HepG2 (cell line): ENCODE measurements around the gene RALB. TPM values are rescaled to one million over a fixed set of nuclear protein-coding genes. Genes with fewer than 3 reads are reported as not detected.
"Not testable (repeated sequence)": the region's sequence is repeated elsewhere in the genome, so short reads cannot be mapped to it uniquely, and the experiment has no call there.

ENCODE experiments used
- ATAC-seq: fragments of 200-7000 bp; cut with Tn5 transposase; 3 replicates; pipeline ENCODE4 v1.9.1; 2020; ENCODE audit warnings: mild to moderate bottlenecking, moderate library complexity
- BruUV-seq: library from RNA; stranded (reverse); fragments of 400-500 nt; replicated peaks from 2 replicates; lab custom pipeline; 2021; lab: Mats Ljungman, UMichigan
- CTCF ChIA-PET: fragments of 300-600 bp; formaldehyde crosslinking; extraction: SDS; loops from one replicate; lab custom pipeline; 2021; ENCODE audit warnings: low total read pairs, inconsistent platforms, low intra/inter-chr PET ratio; lab: Yijun Ruan, JAX
- POLR2A ChIA-PET: fragments of 350-600 bp; sonication (Branson Sonifier 250); formaldehyde crosslinking; loops from one replicate; lab custom pipeline; 2020; ENCODE audit warnings: antibody characterized with exemption, inconsistent platforms; lab: Yijun Ruan, JAX
- DNase-seq: peaks from one replicate; pipeline ENCODE4 v3.0.0-alpha.2; 2015; ENCODE audit warnings: low spot score
- FAIRE-seq: peaks from 3 replicates; lab custom pipeline; 2011; peaks lifted over from hg19 to GRCh38; lab: Jason Lieb, UNC
- H2AFZ ChIP-seq: one replicate; pipeline ENCODE4 v1.6.1; 2011; ENCODE audit warnings: low read length, inconsistent platforms
- H3K27ac ChIP-seq: fragments of 300-600 bp; 3 replicates; pipeline ENCODE4 v1.8.0; 2011; ENCODE audit warnings: mixed run types, mild to moderate bottlenecking, mixed read lengths, low read length, inconsistent platforms; ENCODE audit not compliant: insufficient read depth; ENCODE audit errors: extremely low read length
- H3K27me3 ChIP-seq, 2 experiments: fragments of 200-600 bp in 1 of 2; 2 replicates in 1 of 2; 3 replicates in 1 of 2; pipeline versions ENCODE4 v1.6.0 to v1.8.0; 2011; ENCODE audit warnings: low read length in 2 of 2, mild to moderate bottlenecking in 2 of 2, moderate library complexity in 2 of 2, inconsistent platforms in 1 of 2; ENCODE audit not compliant: insufficient read depth in 2 of 2, control insufficient read depth in 1 of 2
- H3K36me3 ChIP-seq, 2 experiments: fragments of 200-600 bp in 1 of 2; replicated peaks in 1 of 2; 2 replicates in 1 of 2; 3 replicates in 1 of 2; pipeline versions ENCODE4 v1.5.1 to v1.8.0; 2011; ENCODE audit warnings: low read length in 2 of 2, inconsistent platforms in 1 of 2; ENCODE audit not compliant: insufficient read depth in 2 of 2, control insufficient read depth in 1 of 2
- H3K4me1 ChIP-seq: 2 replicates; pipeline ENCODE4 v1.5.1; 2012; ENCODE audit warnings: low read length, inconsistent platforms; ENCODE audit not compliant: insufficient read depth
- H3K4me2 ChIP-seq: 2 replicates; pipeline ENCODE4 v1.6.0; 2011; ENCODE audit warnings: low read depth, low read length, inconsistent platforms
- H3K4me3 ChIP-seq, 3 experiments: fragments of 200-600 bp in 1 of 3; sonication (generic), shearing (Covaris generic) in 1 of 3; replicated peaks in 1 of 3; 2 replicates each; pipeline ENCODE4 v1.5.1; 2011 to 2016; ENCODE audit warnings: low read length in 3 of 3, inconsistent platforms in 2 of 3, low read depth in 2 of 3, mild to moderate bottlenecking in 2 of 3, control low read depth in 1 of 3, mixed read lengths in 1 of 3; ENCODE audit not compliant: insufficient read depth in 1 of 3
- H3K79me2 ChIP-seq: one replicate; pipeline ENCODE4 v1.6.1; 2011; ENCODE audit warnings: low read length, inconsistent platforms; ENCODE audit not compliant: insufficient read depth
- H3K9ac ChIP-seq: 2 replicates; pipeline ENCODE4 v1.6.0; 2011; ENCODE audit warnings: mild to moderate bottlenecking, low read depth, low read length, inconsistent platforms; ENCODE audit not compliant: insufficient read depth
- H3K9me3 ChIP-seq: 2 replicates; pipeline ENCODE4 v1.5.1; 2012; ENCODE audit warnings: mild to moderate bottlenecking, low read length
- H4K20me1 ChIP-seq: 2 replicates; pipeline ENCODE4 v1.6.0; 2011; ENCODE audit warnings: inconsistent platforms, mild to moderate bottlenecking, low read length, moderate library complexity; ENCODE audit not compliant: insufficient read depth
- CEBPB ChIP-seq: IDR thresholded peaks from 2 replicates; pipeline ENCODE4 v1.6.1; 2011; ENCODE audit warnings: low read depth, low read length, improper control_type of control experiment, borderline replicate concordance
- EEA1 ChIP-seq: sonication (generic); formaldehyde crosslinking; IDR thresholded peaks from 2 replicates; pipeline ENCODE4 v1.5.1; 2020; ENCODE audit warnings: mild to moderate bottlenecking, missing genetic modification reagents, borderline replicate concordance
- HNRNPK ChIP-seq: fragments of 200-400 bp; formaldehyde crosslinking; IDR thresholded peaks from 2 replicates; pipeline ENCODE4 v1.6.1; 2018; ENCODE audit warnings: low read length, low read depth, moderate library complexity, mild to moderate bottlenecking; ENCODE audit not compliant: poor library complexity, severe bottlenecking
- PCBP1 ChIP-seq: fragments of 200-400 bp; formaldehyde crosslinking; IDR thresholded peaks from 2 replicates; pipeline ENCODE4 v1.6.1; 2017; ENCODE audit warnings: mild to moderate bottlenecking, low read depth, low read length, borderline replicate concordance
- PCBP2 ChIP-seq: fragments of 200-400 bp; formaldehyde crosslinking; optimal IDR thresholded peaks from 2 replicates; pipeline ENCODE3; 2018; ENCODE audit warnings: low read length, low read depth; ENCODE audit not compliant: poor library complexity, severe bottlenecking
- PHF21A ChIP-seq: sonication (generic); formaldehyde crosslinking; IDR thresholded peaks from 2 replicates; pipeline ENCODE4 v1.5.0; 2020; ENCODE audit warnings: mild to moderate bottlenecking, missing genetic modification reagents
- ZBTB8A ChIP-seq: sonication (generic); formaldehyde crosslinking; IDR thresholded peaks from 2 replicates; pipeline ENCODE4 v1.4.0; 2020; ENCODE audit warnings: mild to moderate bottlenecking, low read depth, missing genetic modification reagents, borderline replicate concordance
- WGBS: methylation state at CpG from one replicate; pipeline ENCODE4 v1.1.6; 2017; ENCODE audit warnings: low lambda C conversion rate; 5-methylcytosine and 5-hydroxymethylcytosine counted together
- in situ Hi-C: cut with HindIII; loops from 2 replicates; pipeline ENCODE4 v1.10.0; 2017; ENCODE audit warnings: low pct_unique_long_range_greater_than_20kb; ENCODE audit not compliant: extremely low pct_ligation_motif_present
- intact Hi-C: fragments of 100-400 bp; cut with micrococcal nuclease; formaldehyde crosslinking; loops from one replicate; pipeline ENCODE4 v1.10.0; 2022; ENCODE audit not compliant: unreplicated experiment
- polyA plus RNA-seq, 8 experiments: library from polyadenylated mRNA; depleted of rRNA in 3 of 8; stranded (reverse) in 7 of 8; unstranded in 1 of 8; fragments of >200 nt; fragmentation: Illumina TruSeq in 4 of 8; extraction: Trizol in 4 of 8; gene quantifications; 2 replicates each; pipeline versions ENCODE4 v1.2.1 to v1.2.3, GENCODE V29; 2011 to 2016; ENCODE audit warnings: low read depth in 4 of 8, missing spikeins in 1 of 8, mixed read lengths in 1 of 8; ENCODE audit not compliant: insufficient read depth in 1 of 8
- total RNA-seq, 5 experiments: library from RNA; depleted of rRNA; stranded (reverse); fragments of >200 nt; fragmentation: Illumina TruSeq; extraction: Trizol; gene quantifications; 2 replicates each; pipeline ENCODE4 v1.2.3, GENCODE V29; 2016; ENCODE audit warnings: low read depth in 1 of 5

RALB gene
- total and polyA plus RNA-seq, 2 of the 13 experiments (the other 11 are each of a cell fraction or from before 2014, with no cell fraction given) = 37.8 to 43.2 TPM

DNA sequence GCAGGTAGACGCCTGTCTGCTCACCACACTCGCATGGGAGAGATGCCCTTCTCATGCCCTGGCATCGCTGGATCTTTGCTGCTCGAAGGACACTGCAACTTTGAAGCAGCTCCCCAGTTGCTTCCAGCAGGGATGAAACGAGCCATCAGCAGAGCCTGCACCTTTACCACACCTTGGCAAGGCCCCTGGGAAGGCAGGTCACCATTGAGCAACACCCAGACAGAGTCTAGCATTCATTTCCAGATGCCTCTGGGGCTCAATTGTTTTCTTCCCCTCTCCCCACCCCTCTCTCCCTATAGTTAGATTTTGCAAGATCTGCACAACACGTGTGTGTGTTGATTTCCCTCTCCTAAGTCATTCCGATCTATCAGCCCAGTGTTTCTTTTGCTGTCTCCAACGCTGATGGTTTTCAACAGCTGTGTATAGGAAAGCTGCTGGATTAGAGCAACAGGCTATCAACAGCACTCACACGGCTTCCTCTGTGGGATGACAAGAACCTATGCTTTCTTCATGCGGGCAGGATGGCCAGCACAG is 67.7 kb downstream of the RALB start:
- no peaks in the 10 kb centered on the region for H4K20me1 ChIP-seq
- BruUV-seq = no TSS peak
- intact Hi-C loops = no loop called here
- no peaks in the 10 kb centered on the region for H3K9me3 ChIP-seq
- no peak for TF ChIP-seq ZBTB8A (CRISPR knock-in tag)
- no peak for TF ChIP-seq PHF21A (CRISPR knock-in tag)
- no peak for TF ChIP-seq EEA1 (CRISPR knock-in tag)
- TF ChIP-seq CEBPB = peak; percentile 38; the same call in 1 of the 2 replicates
- FAIRE-seq (no peak), DNase-seq (no peak), ATAC-seq (no peak; the same call in 2 of the 3 replicates)
- no peak overlapping the region for H3K4me3 ChIP-seq
- in situ Hi-C loops = no loop called here
- ChIA-PET CTCF (no interaction called here), POLR2A (no interaction called here)
- H3K27me3 ChIP-seq = peaks cover 37 to 92% of the 10 kb centered on the region in 2 experiments
- H3K36me3 ChIP-seq = no peaks in the 10 kb centered on the region
- H3K9ac ChIP-seq = no peak overlapping the region
- H2AFZ ChIP-seq = no peak overlapping the region
- H3K79me2 ChIP-seq = no peaks in the 10 kb centered on the region
- no peak overlapping the region for H3K27ac ChIP-seq
- WGBS = 15% methylated on average over 9 of the region's 10 CpGs
- H3K4me2 ChIP-seq = no peak overlapping the region
- peaks cover 12% of the 10 kb centered on the region; the same call in 1 of the 2 replicates for H3K4me1 ChIP-seq

DNA sequence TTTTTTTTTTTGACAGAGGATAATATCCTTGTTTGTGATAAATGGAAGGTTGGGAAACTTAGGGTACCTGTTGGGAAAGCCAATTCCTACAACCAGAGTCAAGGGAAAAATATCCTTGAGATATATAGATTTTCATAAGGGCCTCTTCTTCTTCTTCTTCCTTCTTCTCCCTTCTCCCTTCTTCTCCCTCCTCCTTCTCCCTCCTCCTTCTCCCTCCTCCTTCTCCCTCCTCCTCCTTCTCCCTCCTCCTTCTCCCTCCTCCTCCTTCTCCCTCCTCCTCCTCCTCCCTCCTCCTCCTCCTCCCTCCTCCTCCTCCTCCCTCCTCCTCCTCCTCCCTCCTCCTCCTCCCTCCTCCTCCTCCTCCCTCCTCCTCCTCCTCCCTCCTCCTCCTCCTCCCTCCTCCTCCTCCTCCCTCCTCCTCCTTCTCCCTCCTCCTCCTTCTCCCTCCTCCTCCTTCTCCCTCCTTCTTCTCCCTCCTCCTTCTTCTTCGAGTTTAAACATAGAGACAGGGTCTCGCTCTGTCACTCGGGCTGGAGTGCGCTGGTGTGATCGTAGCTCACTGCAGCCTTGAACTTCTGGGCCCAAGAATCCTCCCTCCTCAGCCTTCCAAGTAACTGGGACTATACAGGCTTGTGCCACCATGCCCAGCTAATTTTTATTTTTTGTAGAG is 68.4 kb downstream of the RALB start:
- POLR2A ChIA-PET, CTCF ChIA-PET, BruUV-seq, FAIRE-seq, ATAC-seq, H3K27ac ChIP-seq, H3K79me2 ChIP-seq, H4K20me1 ChIP-seq, H3K9ac ChIP-seq, H2AFZ ChIP-seq, DNase-seq, in situ Hi-C loops, intact Hi-C loops, H3K9me3 ChIP-seq, H3K4me3 ChIP-seq, H3K36me3 ChIP-seq, H3K4me2 ChIP-seq: not testable (repeated sequence)
- peak; percentile 51 for TF ChIP-seq HNRNPK
- TF ChIP-seq PCBP1 = peak; percentile 79; the same call in 1 of the 2 replicates
- peak; percentile 83 for TF ChIP-seq PCBP2
- 77% methylated on average over 5 of the region's 5 CpGs for WGBS
- Histone ChIP-seq H3K27me3 (peaks cover 31 to 90% of the 10 kb centered on the region in 2 experiments), H3K4me1 (peaks cover 12% of the 10 kb centered on the region; the same call in 1 of the 2 replicates)
